Panc1 (cell line): ENCODE data around the gene RELA.

Source experiments
- POLR2AphosphoS5 ChIP-seq: IDR thresholded peaks from 2 replicates; pipeline ENCODE4 v1.6.1; 2012; ENCODE audit warnings: mild to moderate bottlenecking, low read depth, low read length, moderate library complexity
- TCF7L2 ChIP-seq: IDR thresholded peaks from 2 replicates; pipeline ENCODE4 v1.6.1; 2011; ENCODE audit warnings: mild to moderate bottlenecking, low read depth, low read length, inconsistent platforms
- TF ChIP-seq, protein P1 (sequence below): fragments of 450-650 bp; IDR thresholded peaks from 2 replicates; pipeline ENCODE4 v1.5.1; 2017; ENCODE audit warnings: mild to moderate bottlenecking
- TF ChIP-seq, protein P2 (sequence below), 2 experiments: IDR thresholded peaks; 2 replicates each; pipeline ENCODE4 v1.6.1; 2011 to 2012; ENCODE audit warnings: low read depth in 2 of 2, control low read depth in 1 of 2, low read length in 1 of 2, mild to moderate bottlenecking in 1 of 2, moderate library complexity in 1 of 2; ENCODE audit not compliant: insufficient read depth in 1 of 2

DNA sequence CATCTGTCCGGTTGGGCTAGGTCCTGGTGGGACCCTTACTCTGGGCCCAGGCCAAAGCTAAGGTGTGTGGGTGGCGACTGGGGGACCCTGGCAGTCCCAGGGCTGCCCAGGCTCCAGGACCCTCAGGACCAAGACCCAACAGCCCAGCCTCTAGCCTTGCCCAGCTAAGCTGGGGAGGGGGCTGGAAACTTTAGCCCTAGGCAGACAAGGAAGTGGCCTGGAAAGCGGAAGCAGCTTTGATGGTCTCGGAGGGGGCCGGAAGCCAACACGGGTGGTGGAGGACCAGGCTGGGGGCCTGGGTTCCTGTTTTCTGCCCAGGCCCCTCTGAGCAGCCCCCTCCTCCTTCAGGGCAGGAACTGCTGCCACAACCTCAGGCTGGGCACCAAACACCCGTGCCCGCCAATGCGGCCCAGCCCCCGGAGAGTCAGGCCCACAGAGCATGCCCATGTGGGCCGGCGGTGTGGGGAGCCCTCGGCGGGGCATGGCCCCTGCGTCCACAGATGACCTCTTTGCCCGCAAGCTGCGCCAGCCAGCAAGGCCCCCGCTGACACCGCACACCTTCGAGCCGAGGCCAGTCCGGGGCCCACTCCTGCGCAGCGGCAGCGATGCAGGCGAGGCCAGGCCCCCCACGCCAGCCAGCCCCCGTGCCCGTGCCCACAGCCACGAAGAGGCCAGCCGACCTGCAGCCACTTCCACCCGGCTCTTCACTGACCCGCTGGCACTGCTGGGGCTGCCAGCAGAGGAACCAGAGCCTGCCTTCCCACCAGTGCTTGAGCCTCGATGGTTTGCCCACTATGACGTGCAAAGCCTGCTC lies 22.0 kb downstream of the RELA start:
- TF ChIP-seq POLR2AphosphoS5 (no peak), TCF7L2 (no peak)
- TF ChIP-seq, protein P1, sequence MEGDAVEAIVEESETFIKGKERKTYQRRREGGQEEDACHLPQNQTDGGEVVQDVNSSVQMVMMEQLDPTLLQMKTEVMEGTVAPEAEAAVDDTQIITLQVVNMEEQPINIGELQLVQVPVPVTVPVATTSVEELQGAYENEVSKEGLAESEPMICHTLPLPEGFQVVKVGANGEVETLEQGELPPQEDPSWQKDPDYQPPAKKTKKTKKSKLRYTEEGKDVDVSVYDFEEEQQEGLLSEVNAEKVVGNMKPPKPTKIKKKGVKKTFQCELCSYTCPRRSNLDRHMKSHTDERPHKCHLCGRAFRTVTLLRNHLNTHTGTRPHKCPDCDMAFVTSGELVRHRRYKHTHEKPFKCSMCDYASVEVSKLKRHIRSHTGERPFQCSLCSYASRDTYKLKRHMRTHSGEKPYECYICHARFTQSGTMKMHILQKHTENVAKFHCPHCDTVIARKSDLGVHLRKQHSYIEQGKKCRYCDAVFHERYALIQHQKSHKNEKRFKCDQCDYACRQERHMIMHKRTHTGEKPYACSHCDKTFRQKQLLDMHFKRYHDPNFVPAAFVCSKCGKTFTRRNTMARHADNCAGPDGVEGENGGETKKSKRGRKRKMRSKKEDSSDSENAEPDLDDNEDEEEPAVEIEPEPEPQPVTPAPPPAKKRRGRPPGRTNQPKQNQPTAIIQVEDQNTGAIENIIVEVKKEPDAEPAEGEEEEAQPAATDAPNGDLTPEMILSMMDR = no peak
- TF ChIP-seq, protein P2, sequence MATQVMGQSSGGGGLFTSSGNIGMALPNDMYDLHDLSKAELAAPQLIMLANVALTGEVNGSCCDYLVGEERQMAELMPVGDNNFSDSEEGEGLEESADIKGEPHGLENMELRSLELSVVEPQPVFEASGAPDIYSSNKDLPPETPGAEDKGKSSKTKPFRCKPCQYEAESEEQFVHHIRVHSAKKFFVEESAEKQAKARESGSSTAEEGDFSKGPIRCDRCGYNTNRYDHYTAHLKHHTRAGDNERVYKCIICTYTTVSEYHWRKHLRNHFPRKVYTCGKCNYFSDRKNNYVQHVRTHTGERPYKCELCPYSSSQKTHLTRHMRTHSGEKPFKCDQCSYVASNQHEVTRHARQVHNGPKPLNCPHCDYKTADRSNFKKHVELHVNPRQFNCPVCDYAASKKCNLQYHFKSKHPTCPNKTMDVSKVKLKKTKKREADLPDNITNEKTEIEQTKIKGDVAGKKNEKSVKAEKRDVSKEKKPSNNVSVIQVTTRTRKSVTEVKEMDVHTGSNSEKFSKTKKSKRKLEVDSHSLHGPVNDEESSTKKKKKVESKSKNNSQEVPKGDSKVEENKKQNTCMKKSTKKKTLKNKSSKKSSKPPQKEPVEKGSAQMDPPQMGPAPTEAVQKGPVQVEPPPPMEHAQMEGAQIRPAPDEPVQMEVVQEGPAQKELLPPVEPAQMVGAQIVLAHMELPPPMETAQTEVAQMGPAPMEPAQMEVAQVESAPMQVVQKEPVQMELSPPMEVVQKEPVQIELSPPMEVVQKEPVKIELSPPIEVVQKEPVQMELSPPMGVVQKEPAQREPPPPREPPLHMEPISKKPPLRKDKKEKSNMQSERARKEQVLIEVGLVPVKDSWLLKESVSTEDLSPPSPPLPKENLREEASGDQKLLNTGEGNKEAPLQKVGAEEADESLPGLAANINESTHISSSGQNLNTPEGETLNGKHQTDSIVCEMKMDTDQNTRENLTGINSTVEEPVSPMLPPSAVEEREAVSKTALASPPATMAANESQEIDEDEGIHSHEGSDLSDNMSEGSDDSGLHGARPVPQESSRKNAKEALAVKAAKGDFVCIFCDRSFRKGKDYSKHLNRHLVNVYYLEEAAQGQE (IDR thresholded peaks at IDR 0.05; ENCODE audit: insufficient read depth in 1 of 2, low read depth in 2 of 2, low read length in 1 of 2) = no peak
